ENCODE results near the gene POLR2E.

The POLR2E gene

GRCh38 chr19:1049106-1049505 is 46.1 kb downstream of the POLR2E start:
- no peak for TF ChIP-seq CTCF (IDR thresholded peaks at IDR 0.05; ENCODE audit: low read depth, low read length)

GRCh38 chr19:1047696-1048147 is 47.5 kb downstream of the POLR2E start:
- TF ChIP-seq CTCF (IDR thresholded peaks at IDR 0.05; ENCODE audit: low read depth, low read length), result no peak
- H3K4me3 ChIP-seq (ENCODE audit: low read depth, low read length), result no peak overlapping the region

More at GRCh38 chr19:1049106-1049505, 46.1 kb downstream of the POLR2E start:
- no peak overlapping the region for H3K4me3 ChIP-seq (ENCODE audit: low read depth, low read length)

GRCh38 chr19:1046836-1047695 is 48.1 kb downstream of the POLR2E start:
- no peak for TF ChIP-seq CTCF (IDR thresholded peaks at IDR 0.05; ENCODE audit: low read depth, low read length)
- H3K4me3 ChIP-seq (ENCODE audit: low read depth, low read length), result no peak overlapping the region

GRCh38 chr19:1046117-1046626 is 49.0 kb downstream of the POLR2E start:
- TF ChIP-seq CTCF (IDR thresholded peaks at IDR 0.05; ENCODE audit: low read depth, low read length), result no peak
- no peak overlapping the region for H3K4me3 ChIP-seq (ENCODE audit: low read depth, low read length)

GRCh38 chr19:1045247-1045603 is 50.0 kb downstream of the POLR2E start:
- no peak for TF ChIP-seq CTCF (IDR thresholded peaks at IDR 0.05; ENCODE audit: low read depth, low read length)
- H3K4me3 ChIP-seq (ENCODE audit: low read depth, low read length), result no peak overlapping the region

GRCh38 chr19:1042689-1043511 is 52.3 kb downstream of the POLR2E start:
- no peak overlapping the region for H3K4me3 ChIP-seq (ENCODE audit: low read depth, low read length)
- TF ChIP-seq CTCF (IDR thresholded peaks at IDR 0.05; ENCODE audit: low read depth, low read length), result no peak
